HepG2 (cell line): ENCODE results near the gene SPATA31E1. TPM values are rescaled to one million over a fixed set of nuclear protein-coding genes. Genes with fewer than 3 reads are reported as not detected.

Experiments
- ATAC-seq: fragments of 200-7000 bp; cut with Tn5 transposase; 3 replicates; pipeline ENCODE4 v1.9.1; 2020; ENCODE audit warnings: mild to moderate bottlenecking, moderate library complexity
- BruUV-seq: library from RNA; stranded (reverse); fragments of 400-500 nt; replicated peaks from 2 replicates; lab custom pipeline; 2021; lab: Mats Ljungman, UMichigan
- CTCF ChIA-PET: fragments of 300-600 bp; formaldehyde crosslinking; extraction: SDS; loops from one replicate; lab custom pipeline; 2021; ENCODE audit warnings: low total read pairs, inconsistent platforms, low intra/inter-chr PET ratio; lab: Yijun Ruan, JAX
- POLR2A ChIA-PET: fragments of 350-600 bp; sonication (Branson Sonifier 250); formaldehyde crosslinking; loops from one replicate; lab custom pipeline; 2020; ENCODE audit warnings: antibody characterized with exemption, inconsistent platforms; lab: Yijun Ruan, JAX
- DNase-seq: peaks from one replicate; pipeline ENCODE4 v3.0.0-alpha.2; 2015; ENCODE audit warnings: low spot score
- FAIRE-seq: peaks from 3 replicates; lab custom pipeline; 2011; peaks lifted over from hg19 to GRCh38; lab: Jason Lieb, UNC
- H2AFZ ChIP-seq: one replicate; pipeline ENCODE4 v1.6.1; 2011; ENCODE audit warnings: low read length, inconsistent platforms
- H3K27ac ChIP-seq: fragments of 300-600 bp; 3 replicates; pipeline ENCODE4 v1.8.0; 2011; ENCODE audit warnings: mixed run types, mild to moderate bottlenecking, mixed read lengths, low read length, inconsistent platforms; ENCODE audit not compliant: insufficient read depth; ENCODE audit errors: extremely low read length
- H3K27me3 ChIP-seq, 2 experiments: fragments of 200-600 bp in 1 of 2; 2 replicates in 1 of 2; 3 replicates in 1 of 2; pipeline versions ENCODE4 v1.6.0 to v1.8.0; 2011; ENCODE audit warnings: low read length in 2 of 2, mild to moderate bottlenecking in 2 of 2, moderate library complexity in 2 of 2, inconsistent platforms in 1 of 2; ENCODE audit not compliant: insufficient read depth in 2 of 2, control insufficient read depth in 1 of 2
- H3K36me3 ChIP-seq, 2 experiments: fragments of 200-600 bp in 1 of 2; replicated peaks in 1 of 2; 2 replicates in 1 of 2; 3 replicates in 1 of 2; pipeline versions ENCODE4 v1.5.1 to v1.8.0; 2011; ENCODE audit warnings: low read length in 2 of 2, inconsistent platforms in 1 of 2; ENCODE audit not compliant: insufficient read depth in 2 of 2, control insufficient read depth in 1 of 2
- H3K4me1 ChIP-seq: 2 replicates; pipeline ENCODE4 v1.5.1; 2012; ENCODE audit warnings: low read length, inconsistent platforms; ENCODE audit not compliant: insufficient read depth
- H3K4me2 ChIP-seq: 2 replicates; pipeline ENCODE4 v1.6.0; 2011; ENCODE audit warnings: low read depth, low read length, inconsistent platforms
- H3K4me3 ChIP-seq, 3 experiments: fragments of 200-600 bp in 1 of 3; sonication (generic), shearing (Covaris generic) in 1 of 3; replicated peaks in 1 of 3; 2 replicates each; pipeline ENCODE4 v1.5.1; 2011 to 2016; ENCODE audit warnings: low read length in 3 of 3, inconsistent platforms in 2 of 3, low read depth in 2 of 3, mild to moderate bottlenecking in 2 of 3, control low read depth in 1 of 3, mixed read lengths in 1 of 3; ENCODE audit not compliant: insufficient read depth in 1 of 3
- H3K79me2 ChIP-seq: one replicate; pipeline ENCODE4 v1.6.1; 2011; ENCODE audit warnings: low read length, inconsistent platforms; ENCODE audit not compliant: insufficient read depth
- H3K9ac ChIP-seq: 2 replicates; pipeline ENCODE4 v1.6.0; 2011; ENCODE audit warnings: mild to moderate bottlenecking, low read depth, low read length, inconsistent platforms; ENCODE audit not compliant: insufficient read depth
- H3K9me3 ChIP-seq: 2 replicates; pipeline ENCODE4 v1.5.1; 2012; ENCODE audit warnings: mild to moderate bottlenecking, low read length
- H4K20me1 ChIP-seq: 2 replicates; pipeline ENCODE4 v1.6.0; 2011; ENCODE audit warnings: inconsistent platforms, mild to moderate bottlenecking, low read length, moderate library complexity; ENCODE audit not compliant: insufficient read depth
- ATF7-NPFF ChIP-seq: sonication (generic); formaldehyde crosslinking; IDR thresholded peaks from 2 replicates; pipeline ENCODE4 v1.8.1; 2023; ENCODE audit warnings: mild to moderate bottlenecking, low read depth, missing genetic modification reagents, moderate library complexity
- BRD4 ChIP-seq: sonication (generic); formaldehyde crosslinking; IDR thresholded peaks from 2 replicates; pipeline ENCODE4 v1.4.0; 2020; ENCODE audit warnings: missing genetic modification reagents
- MYC ChIP-seq: sonication (generic); formaldehyde crosslinking; IDR thresholded peaks from 2 replicates; pipeline ENCODE4 v1.9.0; 2021; ENCODE audit warnings: missing genetic modification reagents, borderline replicate concordance
- PRPF4 ChIP-seq: fragments of 200-400 bp; formaldehyde crosslinking; IDR thresholded peaks from 2 replicates; pipeline ENCODE4 v1.6.1; 2016; ENCODE audit warnings: low read length, low read depth; ENCODE audit not compliant: poor library complexity, severe bottlenecking
- ZFP82 ChIP-seq: sonication (generic); formaldehyde crosslinking; IDR thresholded peaks from 2 replicates; pipeline ENCODE4 v1.5.1; 2020; ENCODE audit warnings: mild to moderate bottlenecking, missing genetic modification reagents, borderline replicate concordance
- ZNF333 ChIP-seq: sonication (generic); formaldehyde crosslinking; IDR thresholded peaks from 2 replicates; pipeline ENCODE4 v1.4.0; 2020; ENCODE audit warnings: mild to moderate bottlenecking, missing genetic modification reagents, borderline replicate concordance
- ZNF724P ChIP-seq: sonication (generic); formaldehyde crosslinking; IDR thresholded peaks from 2 replicates; pipeline ENCODE4 v1.8.0; 2022; ENCODE audit warnings: missing genetic modification reagents, borderline replicate concordance
- WGBS: methylation state at CpG from one replicate; pipeline ENCODE4 v1.1.6; 2017; ENCODE audit warnings: low lambda C conversion rate; 5-methylcytosine and 5-hydroxymethylcytosine counted together
- in situ Hi-C: cut with HindIII; loops from 2 replicates; pipeline ENCODE4 v1.10.0; 2017; ENCODE audit warnings: low pct_unique_long_range_greater_than_20kb; ENCODE audit not compliant: extremely low pct_ligation_motif_present
- intact Hi-C: fragments of 100-400 bp; cut with micrococcal nuclease; formaldehyde crosslinking; loops from one replicate; pipeline ENCODE4 v1.10.0; 2022; ENCODE audit not compliant: unreplicated experiment
- polyA plus RNA-seq, 8 experiments: library from polyadenylated mRNA; depleted of rRNA in 3 of 8; stranded (reverse) in 7 of 8; unstranded in 1 of 8; fragments of >200 nt; fragmentation: Illumina TruSeq in 4 of 8; extraction: Trizol in 4 of 8; gene quantifications; 2 replicates each; pipeline versions ENCODE4 v1.2.1 to v1.2.3, GENCODE V29; 2011 to 2016; ENCODE audit warnings: low read depth in 4 of 8, missing spikeins in 1 of 8, mixed read lengths in 1 of 8; ENCODE audit not compliant: insufficient read depth in 1 of 8
- total RNA-seq, 5 experiments: library from RNA; depleted of rRNA; stranded (reverse); fragments of >200 nt; fragmentation: Illumina TruSeq; extraction: Trizol; gene quantifications; 2 replicates each; pipeline ENCODE4 v1.2.3, GENCODE V29; 2016; ENCODE audit warnings: low read depth in 1 of 5
- TF ChIP-seq, protein P1 (sequence below): sonication (generic); formaldehyde crosslinking; IDR thresholded peaks from 2 replicates; pipeline ENCODE4 v1.5.0; 2020; ENCODE audit warnings: missing genetic modification reagents, mild to moderate bottlenecking, borderline replicate concordance
- TF ChIP-seq, protein P2 (sequence below): sonication (generic); formaldehyde crosslinking; IDR thresholded peaks from 2 replicates; pipeline ENCODE4 v1.4.0; 2020; ENCODE audit warnings: missing genetic modification reagents
- TF ChIP-seq, protein P3 (sequence below): sonication (generic); formaldehyde crosslinking; IDR thresholded peaks from 2 replicates; pipeline ENCODE4 v1.4.0; 2020; ENCODE audit warnings: missing genetic modification reagents, borderline replicate concordance
- TF ChIP-seq, protein P4 (sequence below): sonication (generic); formaldehyde crosslinking; IDR thresholded peaks from 2 replicates; pipeline ENCODE4 v1.8.0; 2022; ENCODE audit warnings: mild to moderate bottlenecking, missing genetic modification reagents; ENCODE audit not compliant: insufficient replicate concordance

SPATA31E1 gene
- total and polyA plus RNA-seq, 2 of the 13 experiments (the other 11 are each of a cell fraction or from before 2014, with no cell fraction given), result not detected

GRCh38 chr9:87861332-87861731 is 21.3 kb upstream of the SPATA31E1 start (continued):
- no peak for TF ChIP-seq ZFP82 (CRISPR knock-in tag)
- TF ChIP-seq, protein P1, sequence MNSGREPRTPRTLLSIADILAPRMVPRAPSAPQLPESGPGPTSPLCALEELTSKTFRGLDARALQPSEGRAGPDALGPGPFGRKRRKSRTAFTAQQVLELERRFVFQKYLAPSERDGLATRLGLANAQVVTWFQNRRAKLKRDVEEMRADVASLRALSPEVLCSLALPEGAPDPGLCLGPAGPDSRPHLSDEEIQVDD (CRISPR knock-in tag), result no peak

- in situ Hi-C loops, result no loop called here
- H3K9me3 ChIP-seq, result peaks cover 4% of the 10 kb centered on the region; the same call in 1 of the 2 replicates
- WGBS, result 0% methylated on average over 5 of the region's 7 CpGs
- TF ChIP-seq PRPF4, result no peak
- TF ChIP-seq ZNF333 (CRISPR knock-in tag), result no peak
- no peak for TF ChIP-seq MYC (CRISPR knock-in tag)
- TF ChIP-seq ATF7-NPFF, result no peak
- TF ChIP-seq ZNF724P (CRISPR knock-in tag), result no peak
- TF ChIP-seq, protein P2, sequence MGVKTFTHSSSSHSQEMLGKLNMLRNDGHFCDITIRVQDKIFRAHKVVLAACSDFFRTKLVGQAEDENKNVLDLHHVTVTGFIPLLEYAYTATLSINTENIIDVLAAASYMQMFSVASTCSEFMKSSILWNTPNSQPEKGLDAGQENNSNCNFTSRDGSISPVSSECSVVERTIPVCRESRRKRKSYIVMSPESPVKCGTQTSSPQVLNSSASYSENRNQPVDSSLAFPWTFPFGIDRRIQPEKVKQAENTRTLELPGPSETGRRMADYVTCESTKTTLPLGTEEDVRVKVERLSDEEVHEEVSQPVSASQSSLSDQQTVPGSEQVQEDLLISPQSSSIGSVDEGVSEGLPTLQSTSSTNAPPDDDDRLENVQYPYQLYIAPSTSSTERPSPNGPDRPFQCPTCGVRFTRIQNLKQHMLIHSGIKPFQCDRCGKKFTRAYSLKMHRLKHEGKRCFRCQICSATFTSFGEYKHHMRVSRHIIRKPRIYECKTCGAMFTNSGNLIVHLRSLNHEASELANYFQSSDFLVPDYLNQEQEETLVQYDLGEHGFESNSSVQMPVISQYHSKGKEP (CRISPR knock-in tag), result no peak
- TF ChIP-seq, protein P3, sequence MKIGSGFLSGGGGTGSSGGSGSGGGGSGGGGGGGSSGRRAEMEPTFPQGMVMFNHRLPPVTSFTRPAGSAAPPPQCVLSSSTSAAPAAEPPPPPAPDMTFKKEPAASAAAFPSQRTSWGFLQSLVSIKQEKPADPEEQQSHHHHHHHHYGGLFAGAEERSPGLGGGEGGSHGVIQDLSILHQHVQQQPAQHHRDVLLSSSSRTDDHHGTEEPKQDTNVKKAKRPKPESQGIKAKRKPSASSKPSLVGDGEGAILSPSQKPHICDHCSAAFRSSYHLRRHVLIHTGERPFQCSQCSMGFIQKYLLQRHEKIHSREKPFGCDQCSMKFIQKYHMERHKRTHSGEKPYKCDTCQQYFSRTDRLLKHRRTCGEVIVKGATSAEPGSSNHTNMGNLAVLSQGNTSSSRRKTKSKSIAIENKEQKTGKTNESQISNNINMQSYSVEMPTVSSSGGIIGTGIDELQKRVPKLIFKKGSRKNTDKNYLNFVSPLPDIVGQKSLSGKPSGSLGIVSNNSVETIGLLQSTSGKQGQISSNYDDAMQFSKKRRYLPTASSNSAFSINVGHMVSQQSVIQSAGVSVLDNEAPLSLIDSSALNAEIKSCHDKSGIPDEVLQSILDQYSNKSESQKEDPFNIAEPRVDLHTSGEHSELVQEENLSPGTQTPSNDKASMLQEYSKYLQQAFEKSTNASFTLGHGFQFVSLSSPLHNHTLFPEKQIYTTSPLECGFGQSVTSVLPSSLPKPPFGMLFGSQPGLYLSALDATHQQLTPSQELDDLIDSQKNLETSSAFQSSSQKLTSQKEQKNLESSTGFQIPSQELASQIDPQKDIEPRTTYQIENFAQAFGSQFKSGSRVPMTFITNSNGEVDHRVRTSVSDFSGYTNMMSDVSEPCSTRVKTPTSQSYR (CRISPR knock-in tag), result no peak
- TF ChIP-seq BRD4 (CRISPR knock-in tag), result no peak
- TF ChIP-seq, protein P4, sequence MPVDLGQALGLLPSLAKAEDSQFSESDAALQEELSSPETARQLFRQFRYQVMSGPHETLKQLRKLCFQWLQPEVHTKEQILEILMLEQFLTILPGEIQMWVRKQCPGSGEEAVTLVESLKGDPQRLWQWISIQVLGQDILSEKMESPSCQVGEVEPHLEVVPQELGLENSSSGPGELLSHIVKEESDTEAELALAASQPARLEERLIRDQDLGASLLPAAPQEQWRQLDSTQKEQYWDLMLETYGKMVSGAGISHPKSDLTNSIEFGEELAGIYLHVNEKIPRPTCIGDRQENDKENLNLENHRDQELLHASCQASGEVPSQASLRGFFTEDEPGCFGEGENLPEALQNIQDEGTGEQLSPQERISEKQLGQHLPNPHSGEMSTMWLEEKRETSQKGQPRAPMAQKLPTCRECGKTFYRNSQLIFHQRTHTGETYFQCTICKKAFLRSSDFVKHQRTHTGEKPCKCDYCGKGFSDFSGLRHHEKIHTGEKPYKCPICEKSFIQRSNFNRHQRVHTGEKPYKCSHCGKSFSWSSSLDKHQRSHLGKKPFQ (CRISPR knock-in tag), result no peak
Measured at GRCh38 chr9:87862536-87863268, 20.0 kb upstream of the SPATA31E1 start.

More at GRCh38 chr9:87862536-87863268, 20.0 kb upstream of the SPATA31E1 start:
- intact Hi-C loops, result no loop called here
- H3K4me3 ChIP-seq, result no peak overlapping the region
- CTCF ChIA-PET, result no interaction called here
- BruUV-seq, result no TSS peak
- H3K79me2 ChIP-seq, result no peaks in the 10 kb centered on the region
- no peak for FAIRE-seq
- H3K27ac ChIP-seq, result no peak overlapping the region
- H3K4me1 ChIP-seq, result no peaks in the 10 kb centered on the region
- H3K27me3 ChIP-seq, result no peaks in the 10 kb centered on the region
- no peaks in the 10 kb centered on the region for H4K20me1 ChIP-seq
- POLR2A ChIA-PET, result no interaction called here
- H3K4me2 ChIP-seq, result no peak overlapping the region
- DNase-seq, result no peak
- H3K9ac ChIP-seq, result no peak overlapping the region
- H3K36me3 ChIP-seq, result no peaks in the 10 kb centered on the region
- no peak for ATAC-seq
- H2AFZ ChIP-seq, result no peak overlapping the region
